Measurements from ENCODE around the gene NKAIN1. TPM values are rescaled to one million over a fixed set of nuclear protein-coding genes. Genes with fewer than 3 reads are reported as not detected.

NKAIN1 gene
- total RNA-seq, 1 experiment from 2014 or later: not detected

- CTCF ChIA-PET: interaction anchor here (0.7 kb wide), 1 partner anchor 991 kb away, joined by 3 read pairs; no protein-coding TSS in a partner anchor
- intact Hi-C loops (cut with micrococcal nuclease; ENCODE audit: unreplicated experiment): no loop called here
- Mint-ChIP-seq H3K27ac (ENCODE audit: unreplicated experiment) (no peak overlapping the region), H3K4me3 (ENCODE audit: low read depth, unreplicated experiment) (no peak overlapping the region), H3K4me1 (ENCODE audit: low read depth, unreplicated experiment) (peaks cover 15% of the 10 kb centered on the region), H3K27me3 (ENCODE audit: unreplicated experiment) (no peaks in the 10 kb centered on the region), H3K9me3 (ENCODE audit: low read depth, unreplicated experiment) (no peaks in the 10 kb centered on the region), H3K36me3 (ENCODE audit: insufficient read depth, unreplicated experiment) (peaks cover 15% of the 10 kb centered on the region)
- TF ChIP-seq CTCF (IDR thresholded peaks at IDR 0.05; ENCODE audit: unreplicated experiment): no peak
- DNase-seq: no peak
- BruUV-seq (replicated peaks): no TSS peak
Measured at GRCh38 chr1:31151402-31151801, 88.3 kb downstream of the NKAIN1 start.

GRCh38 chr1:31148409-31148808 is 91.3 kb downstream of the NKAIN1 start:
- Mint-ChIP-seq H3K27me3 (ENCODE audit: unreplicated experiment) (no peaks in the 10 kb centered on the region), H3K4me1 (ENCODE audit: low read depth, unreplicated experiment) (peaks cover 9% of the 10 kb centered on the region), H3K4me3 (ENCODE audit: low read depth, unreplicated experiment) (no peak overlapping the region), H3K36me3 (ENCODE audit: insufficient read depth, unreplicated experiment) (no peaks in the 10 kb centered on the region), H3K27ac (ENCODE audit: unreplicated experiment) (no peak overlapping the region), H3K9me3 (ENCODE audit: low read depth, unreplicated experiment) (no peaks in the 10 kb centered on the region)
- no TSS peak for BruUV-seq (replicated peaks)
- TF ChIP-seq CTCF (IDR thresholded peaks at IDR 0.05; ENCODE audit: unreplicated experiment): no peak
- no peak for DNase-seq
- CTCF ChIA-PET: interaction anchor here (0.7 kb wide), 2 partner anchors 70 to 72 kb away, joined by 3 to 8 read pairs; no protein-coding TSS in a partner anchor
- intact Hi-C loops (cut with micrococcal nuclease; ENCODE audit: unreplicated experiment): no loop called here

GRCh38 chr1:31145648-31146047 is 94.0 kb downstream of the NKAIN1 start:
- TF ChIP-seq CTCF (IDR thresholded peaks at IDR 0.05; ENCODE audit: unreplicated experiment): no peak
- no peak overlapping the region for H3K4me3 Mint-ChIP-seq (ENCODE audit: low read depth, unreplicated experiment)
- H3K4me1 Mint-ChIP-seq (ENCODE audit: low read depth, unreplicated experiment): no peaks in the 10 kb centered on the region
- no peaks in the 10 kb centered on the region for H3K9me3 Mint-ChIP-seq (ENCODE audit: low read depth, unreplicated experiment)
- no peaks in the 10 kb centered on the region for H3K27me3 Mint-ChIP-seq (ENCODE audit: unreplicated experiment)
- CTCF ChIA-PET: no interaction called here
- no TSS peak for BruUV-seq (replicated peaks)
- DNase-seq: no peak
- intact Hi-C loops (cut with micrococcal nuclease; ENCODE audit: unreplicated experiment): no loop called here
- no peak overlapping the region for H3K27ac Mint-ChIP-seq (ENCODE audit: unreplicated experiment)
- H3K36me3 Mint-ChIP-seq (ENCODE audit: insufficient read depth, unreplicated experiment): no peaks in the 10 kb centered on the region

GRCh38 chr1:31144442-31144841 is 95.2 kb downstream of the NKAIN1 start:
- intact Hi-C loops (cut with micrococcal nuclease; ENCODE audit: unreplicated experiment): no loop called here
- H3K27ac Mint-ChIP-seq (ENCODE audit: unreplicated experiment): no peak overlapping the region
- H3K9me3 Mint-ChIP-seq (ENCODE audit: low read depth, unreplicated experiment): no peaks in the 10 kb centered on the region
- no peak for DNase-seq
- no peaks in the 10 kb centered on the region for H3K27me3 Mint-ChIP-seq (ENCODE audit: unreplicated experiment)
- BruUV-seq (replicated peaks): no TSS peak
- TF ChIP-seq CTCF (IDR thresholded peaks at IDR 0.05; ENCODE audit: unreplicated experiment): no peak
- CTCF ChIA-PET: no interaction called here
- no peaks in the 10 kb centered on the region for H3K4me1 Mint-ChIP-seq (ENCODE audit: low read depth, unreplicated experiment)
- H3K4me3 Mint-ChIP-seq (ENCODE audit: low read depth, unreplicated experiment): no peak overlapping the region
- no peaks in the 10 kb centered on the region for H3K36me3 Mint-ChIP-seq (ENCODE audit: insufficient read depth, unreplicated experiment)

Measured in Calu3 (cell line).